ENCODE data around the gene USP35. TPM values are rescaled to one million over a fixed set of nuclear protein-coding genes. Genes with fewer than 3 reads are reported as not detected.

The USP35 gene
- total and polyA plus RNA-seq, 12 donors = 13.6 to 75.9 (median 32.1) TPM

- no peaks in the 10 kb centered on the region for H3K27me3 ChIP-seq
- TF ChIP-seq CTCF (IDR thresholded peaks at IDR 0.05) (no peak), POLR2A (IDR thresholded peaks at IDR 0.05) (no peak)
- peaks cover 9 to 13% of the 10 kb centered on the region in 2 donors for H3K4me1 ChIP-seq (replicated peaks in 1 of 2)
- WGBS, 4 donors = 61 to 74% (median 71%) methylated on average over 6 of the region's 6 CpGs
- no peak for DNase-seq
- H3K9me3 ChIP-seq (replicated peaks in 1 of 3) = no peaks in the 10 kb centered on the region
- peak overlapping the region in 1 of 5 donors; percentile 8 for H3K27ac ChIP-seq
- H3K4me3 ChIP-seq = no peak overlapping the region
- intact Hi-C loops (cut with DNase I) = no loop called here
- no peaks in the 10 kb centered on the region for H3K36me3 ChIP-seq (replicated peaks in 1 of 2)
Observed at GRCh38 chr11:78158987-78159652, 29.6 kb upstream of the USP35 start.

GRCh38 chr11:78160557-78160956 is 28.2 kb upstream of the USP35 start:
- TF ChIP-seq CTCF (IDR thresholded peaks at IDR 0.05) (no peak), POLR2A (IDR thresholded peaks at IDR 0.05) (no peak)
- H3K4me1 ChIP-seq (replicated peaks in 1 of 2) = peaks cover 11 to 17% of the 10 kb centered on the region in 2 donors
- no peaks in the 10 kb centered on the region for H3K9me3 ChIP-seq (replicated peaks in 1 of 3)
- intact Hi-C loops (cut with DNase I) = no loop called here
- no peaks in the 10 kb centered on the region for H3K27me3 ChIP-seq
- H3K27ac ChIP-seq = no peak overlapping the region
- H3K4me3 ChIP-seq = no peak overlapping the region
- H3K36me3 ChIP-seq (replicated peaks in 1 of 2) = no peaks in the 10 kb centered on the region
- no peak for DNase-seq
- WGBS, 4 donors = 95 to 100% (median 96%) methylated on average over 1 of the region's 1 CpG

GRCh38 chr11:78161346-78161745 is 27.4 kb upstream of the USP35 start:
- Histone ChIP-seq H3K36me3 (replicated peaks in 1 of 2) (no peaks in the 10 kb centered on the region), H3K9me3 (replicated peaks in 1 of 3) (no peaks in the 10 kb centered on the region), H3K4me1 (replicated peaks in 1 of 2) (peaks cover 11 to 17% of the 10 kb centered on the region in 2 donors), H3K4me3 (no peak overlapping the region), H3K27me3 (no peaks in the 10 kb centered on the region), H3K27ac (no peak overlapping the region)
- intact Hi-C loops (cut with DNase I) = no loop called here
- no peak for DNase-seq
- WGBS, 4 donors = 50 to 79% (median 75%) methylated on average over 2 of the region's 2 CpGs; no CpG with 5 or more reads in 1 of the 4 donors
- TF ChIP-seq POLR2A (IDR thresholded peaks at IDR 0.05) (no peak), CTCF (IDR thresholded peaks at IDR 0.05) (no peak)

GRCh38 chr11:78161962-78162371 is 26.8 kb upstream of the USP35 start:
- H3K36me3 ChIP-seq (replicated peaks in 1 of 2) = no peaks in the 10 kb centered on the region
- intact Hi-C loops (cut with DNase I) = no loop called here
- H3K27ac ChIP-seq = no peak overlapping the region
- no peak overlapping the region for H3K4me3 ChIP-seq
- H3K4me1 ChIP-seq (replicated peaks in 1 of 2) = peaks cover 11 to 22% of the 10 kb centered on the region in 2 donors
- H3K27me3 ChIP-seq = no peaks in the 10 kb centered on the region
- no peaks in the 10 kb centered on the region for H3K9me3 ChIP-seq (replicated peaks in 1 of 3)
- TF ChIP-seq POLR2A (IDR thresholded peaks at IDR 0.05) (no peak), CTCF (IDR thresholded peaks at IDR 0.05) (no peak)
- WGBS, 4 donors = 20 to 37% (median 33%) methylated on average over 5 of the region's 5 CpGs
- DNase-seq = peak in 4 of 7 donors; percentile 46 to 74 (median 62)

Measured in adrenal gland (tissue), 12 donors.